AG09309 (cell line): ENCODE data around the gene FRAS1.
"Not testable (repeated sequence)": the region's sequence is repeated elsewhere in the genome, so short reads cannot be mapped to it uniquely, and the experiment has no call there.

Experiments used
- DNase-seq: peaks from one replicate; pipeline ENCODE4 v3.0.0-alpha.2; 2010; ENCODE audit warnings: low read depth
- H3K4me3 ChIP-seq: 2 replicates; pipeline ENCODE4 v1.5.1; 2011; ENCODE audit warnings: mild to moderate bottlenecking, low read depth, low read length, moderate library complexity; ENCODE audit not compliant: control insufficient read depth
- TF ChIP-seq, protein P1 (sequence below): IDR thresholded peaks from 2 replicates; pipeline ENCODE4 v1.5.1; 2011; ENCODE audit warnings: mild to moderate bottlenecking, low read depth, low read length, inconsistent platforms; ENCODE audit not compliant: insufficient read depth, control insufficient read depth; ENCODE audit errors: missing control alignments

Gene FRAS1

DNA sequence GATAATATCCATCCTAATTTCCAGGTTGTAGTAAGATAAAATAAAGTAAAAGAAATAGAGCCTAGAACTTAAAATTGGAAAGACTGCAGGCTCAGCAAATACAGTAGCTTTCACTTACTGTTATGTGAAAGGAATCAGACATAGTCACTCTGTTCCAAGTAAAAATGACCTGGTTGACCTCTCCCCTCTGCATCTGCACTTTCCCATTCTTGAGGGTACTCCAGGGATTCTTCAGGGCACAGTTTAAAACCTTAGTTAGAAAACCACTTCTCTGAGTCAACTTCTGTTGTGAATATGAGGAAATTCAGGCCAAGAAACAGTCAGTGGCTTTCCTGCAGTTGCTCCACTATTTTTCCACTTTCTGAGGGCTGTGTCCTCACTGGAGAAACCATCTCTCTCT is 42.9 kb downstream of the FRAS1 start:
- DNase-seq = no peak

DNA sequence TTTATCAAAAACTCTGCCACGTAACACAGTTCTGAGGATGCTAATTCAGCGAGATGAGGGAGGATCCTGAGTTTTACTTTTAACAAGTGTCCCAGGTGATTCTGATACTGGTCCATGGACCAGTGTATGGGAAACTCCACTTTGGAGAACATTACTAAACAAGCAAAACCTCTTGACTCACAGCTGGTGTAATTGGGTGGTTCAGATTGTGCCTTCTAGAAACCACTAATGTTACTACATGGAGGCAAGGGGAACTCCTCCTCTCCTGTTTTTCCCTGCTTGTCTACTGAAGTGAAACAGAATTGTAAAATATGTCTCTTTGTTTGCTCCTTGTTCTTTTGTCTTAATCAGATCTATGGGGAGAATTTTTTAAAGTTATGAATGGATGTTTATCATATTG is 62.6 kb downstream of the FRAS1 start:
- no peak overlapping the region for H3K4me3 ChIP-seq
- TF ChIP-seq, protein P1, sequence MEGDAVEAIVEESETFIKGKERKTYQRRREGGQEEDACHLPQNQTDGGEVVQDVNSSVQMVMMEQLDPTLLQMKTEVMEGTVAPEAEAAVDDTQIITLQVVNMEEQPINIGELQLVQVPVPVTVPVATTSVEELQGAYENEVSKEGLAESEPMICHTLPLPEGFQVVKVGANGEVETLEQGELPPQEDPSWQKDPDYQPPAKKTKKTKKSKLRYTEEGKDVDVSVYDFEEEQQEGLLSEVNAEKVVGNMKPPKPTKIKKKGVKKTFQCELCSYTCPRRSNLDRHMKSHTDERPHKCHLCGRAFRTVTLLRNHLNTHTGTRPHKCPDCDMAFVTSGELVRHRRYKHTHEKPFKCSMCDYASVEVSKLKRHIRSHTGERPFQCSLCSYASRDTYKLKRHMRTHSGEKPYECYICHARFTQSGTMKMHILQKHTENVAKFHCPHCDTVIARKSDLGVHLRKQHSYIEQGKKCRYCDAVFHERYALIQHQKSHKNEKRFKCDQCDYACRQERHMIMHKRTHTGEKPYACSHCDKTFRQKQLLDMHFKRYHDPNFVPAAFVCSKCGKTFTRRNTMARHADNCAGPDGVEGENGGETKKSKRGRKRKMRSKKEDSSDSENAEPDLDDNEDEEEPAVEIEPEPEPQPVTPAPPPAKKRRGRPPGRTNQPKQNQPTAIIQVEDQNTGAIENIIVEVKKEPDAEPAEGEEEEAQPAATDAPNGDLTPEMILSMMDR = no peak
- no peak for DNase-seq

More for the DNA sequence above, 42.9 kb downstream of the FRAS1 start:
- TF ChIP-seq, protein P1 = no peak
- H3K4me3 ChIP-seq = no peak overlapping the region

DNA sequence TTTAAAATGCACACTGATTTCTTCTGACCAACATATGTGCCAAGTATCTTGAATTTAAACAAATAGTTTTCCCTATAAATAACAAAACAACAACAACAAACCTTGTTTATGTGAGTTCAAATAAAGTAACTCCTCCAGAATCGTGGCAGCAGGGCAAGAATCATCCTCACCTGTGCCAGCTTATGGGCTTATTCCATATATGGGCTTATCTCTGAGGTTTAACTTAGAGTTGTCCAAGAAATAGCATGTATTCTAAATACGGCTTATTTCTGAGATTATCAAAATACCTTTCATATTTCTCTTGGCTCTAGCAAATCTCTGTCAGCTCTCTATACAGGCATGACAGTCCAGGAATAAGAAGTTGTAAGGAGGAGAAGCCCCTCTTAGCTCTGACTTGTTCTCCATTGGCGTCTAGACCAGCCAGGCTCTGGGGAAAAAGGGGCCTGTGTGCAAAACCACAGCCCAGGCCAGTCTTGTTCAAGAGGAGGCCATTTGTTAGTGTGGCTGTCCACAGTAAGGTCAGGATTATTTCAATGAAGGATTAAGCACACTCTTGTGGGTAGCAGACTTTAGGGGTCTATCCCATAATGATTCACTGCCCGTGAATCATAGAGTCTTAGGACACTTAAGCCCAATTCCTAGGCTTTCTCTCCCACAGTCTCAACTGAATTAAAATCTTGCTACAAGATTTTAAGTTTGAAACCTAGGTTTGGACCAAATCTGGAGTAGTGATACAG is 63.2 kb downstream of the FRAS1 start:
- H3K4me3 ChIP-seq = no peak overlapping the region
- TF ChIP-seq, protein P1 = no peak
- no peak for DNase-seq

DNA sequence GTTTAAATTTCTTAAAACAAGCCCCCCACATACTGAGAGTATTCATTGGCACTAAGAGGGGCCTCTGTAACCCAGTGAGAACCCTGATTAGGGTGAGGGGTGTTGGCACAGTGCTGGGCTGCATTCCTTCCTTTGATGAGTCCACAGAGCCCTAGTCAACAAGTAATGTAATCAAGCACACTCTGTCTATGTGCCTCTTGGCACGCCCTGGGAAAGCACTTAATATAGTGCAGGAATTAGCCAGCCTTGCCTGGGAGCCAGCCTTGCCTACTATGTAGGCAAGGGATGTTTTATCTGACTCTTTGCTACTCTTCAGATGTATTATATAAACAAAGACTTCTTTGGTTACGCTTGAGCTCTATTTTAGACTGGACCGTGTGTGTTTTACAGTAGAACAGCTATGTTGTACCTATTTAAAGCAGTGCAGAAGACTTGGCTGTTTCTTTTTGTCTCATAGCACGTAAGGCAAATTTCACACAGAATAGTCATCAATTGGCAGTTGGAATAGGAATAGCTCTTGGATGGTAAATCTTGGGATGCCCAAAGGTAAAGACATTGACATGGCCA is 64.3 kb downstream of the FRAS1 start:
- TF ChIP-seq, protein P1 = no peak
- no peak for DNase-seq
- H3K4me3 ChIP-seq = no peak overlapping the region

DNA sequence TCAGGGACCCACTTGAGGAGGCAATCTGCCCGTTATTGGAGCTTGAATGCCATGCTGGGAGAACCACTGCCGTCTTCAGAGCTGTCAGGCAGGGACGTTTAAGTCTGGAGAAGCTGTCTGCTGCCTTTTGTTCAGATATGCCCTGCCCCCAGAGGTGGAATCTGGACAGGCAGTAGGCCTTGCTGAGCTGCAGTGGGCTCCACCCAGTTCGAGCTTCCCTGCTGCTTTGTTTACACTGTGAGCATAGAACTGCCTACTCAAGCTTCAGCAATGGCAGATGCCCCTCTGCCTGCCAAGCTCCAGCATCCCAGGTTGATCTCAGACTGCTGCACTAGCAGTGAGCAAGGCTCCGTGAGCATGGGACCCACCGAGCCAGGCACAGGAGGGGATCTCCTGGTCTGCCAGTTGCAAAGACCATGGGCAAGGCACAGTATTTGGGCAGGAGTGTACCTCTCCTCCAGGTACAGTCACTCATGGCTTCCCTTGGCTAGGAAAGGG is 68.8 kb downstream of the FRAS1 start:
- not testable (repeated sequence) for DNase-seq, H3K4me3 ChIP-seq

DNA sequence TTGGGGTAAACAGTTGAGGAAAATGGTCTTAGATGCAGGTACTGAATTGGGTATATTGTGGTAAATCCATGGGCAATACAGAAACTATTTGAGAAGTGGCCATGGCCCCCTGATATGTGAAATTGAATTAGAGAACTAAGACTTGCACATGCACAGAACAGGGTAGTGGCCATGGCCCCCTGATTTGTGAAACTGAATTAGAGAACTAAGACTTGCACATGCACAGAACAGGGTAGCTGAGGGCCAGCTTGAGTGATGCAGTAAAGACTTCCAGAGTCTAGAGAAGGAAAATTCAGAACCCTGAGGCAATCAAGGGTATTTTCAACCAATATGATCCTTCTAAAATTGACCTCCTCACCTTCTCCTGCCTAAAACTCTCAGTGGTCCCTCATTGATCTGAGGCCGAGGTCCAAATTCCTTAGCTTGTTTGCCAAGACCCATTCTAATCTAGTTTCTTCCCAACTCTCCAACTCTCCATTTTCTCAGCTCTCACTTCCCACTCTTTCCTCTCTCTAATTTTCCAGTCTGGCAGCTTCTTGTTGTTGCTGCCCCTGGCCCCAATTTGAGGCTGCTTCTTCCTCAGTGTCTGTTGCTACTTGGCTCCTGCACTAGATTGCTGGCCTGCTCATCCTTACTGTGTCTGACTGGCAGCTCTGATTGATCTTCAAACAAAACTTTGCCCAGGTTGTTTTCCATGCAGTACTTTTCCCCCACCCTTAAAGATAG is 72.4 kb downstream of the FRAS1 start:
- no peak for DNase-seq
- H3K4me3 ChIP-seq = no peak overlapping the region
- TF ChIP-seq, protein P1 = no peak

DNA sequence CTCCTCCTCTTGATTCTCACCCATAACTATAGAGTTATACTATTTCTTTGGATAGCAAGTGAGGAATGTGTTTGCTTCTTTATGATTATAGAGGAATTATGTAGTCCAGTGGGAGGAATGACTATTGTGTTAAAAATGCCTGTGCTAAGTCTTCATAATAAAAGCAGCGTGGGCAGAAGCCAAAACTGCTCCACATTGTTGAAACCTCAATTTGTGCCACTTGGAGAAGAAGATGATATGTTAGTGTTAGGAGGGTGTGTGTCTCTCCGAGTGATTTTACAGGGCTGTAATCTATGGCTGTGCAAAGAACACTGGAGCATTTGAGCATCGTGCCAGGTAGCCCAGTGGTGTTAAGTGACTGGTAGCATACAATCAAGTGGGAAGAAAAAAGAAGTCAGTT is 74.3 kb downstream of the FRAS1 start:
- no peak for DNase-seq
- H3K4me3 ChIP-seq = no peak overlapping the region
- TF ChIP-seq, protein P1 = no peak
